ENCODE results near the gene CALML4. TPM values are rescaled to one million over a fixed set of nuclear protein-coding genes. Genes with fewer than 3 reads are reported as not detected.

Gene CALML4
- total and polyA plus RNA-seq, 2 donors (not counting 3 experiments of a cell fraction or from before 2014, with no cell fraction given) = 2.6 to 10.1 TPM

DNA sequence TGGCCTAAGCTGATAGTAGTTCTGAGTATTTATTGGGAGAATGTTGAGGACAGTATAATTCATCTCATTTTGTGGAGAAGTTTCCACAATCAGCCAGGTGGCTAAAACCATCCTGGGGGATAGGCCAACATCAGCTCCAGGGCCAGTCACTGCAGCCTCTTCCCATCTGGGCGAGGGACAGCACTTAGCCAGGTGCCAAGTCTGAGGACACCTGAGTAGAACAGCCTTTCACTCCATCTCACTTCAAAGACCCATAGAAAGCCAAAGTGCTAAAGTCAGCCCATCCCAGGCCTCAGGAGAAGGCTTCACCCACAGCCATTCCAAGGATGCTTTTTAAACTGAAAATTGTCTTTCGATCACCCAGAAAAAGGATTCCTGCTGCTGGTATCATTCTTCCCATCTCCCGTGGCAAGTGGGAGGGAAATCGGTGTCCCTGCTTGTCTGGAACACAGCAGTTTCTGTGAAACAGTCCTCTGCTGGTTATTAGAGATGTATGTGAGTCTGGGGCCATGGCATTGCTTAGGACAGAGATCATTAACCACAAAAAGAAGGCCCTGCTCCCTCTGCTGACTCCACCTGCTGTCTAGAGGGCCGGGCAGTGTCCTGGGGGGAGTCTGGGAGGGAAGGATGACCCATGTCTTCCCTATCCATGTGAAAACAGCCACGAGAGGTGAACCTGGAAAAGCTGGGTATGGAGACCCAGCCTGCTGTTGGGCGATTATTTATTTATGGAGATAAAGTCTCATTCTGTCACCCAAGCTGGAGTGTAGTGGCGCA, 9.6 kb downstream of the CALML4 start:
- no peak for FAIRE-seq
- no peak overlapping the region for H3K27ac ChIP-seq (ENCODE audit: insufficient read depth, low read depth, low read length)
- no TSS peak for BruUV-seq (replicated peaks)
- H4K20me1 ChIP-seq (replicated peaks; ENCODE audit: control insufficient read depth, extremely low read depth, insufficient read depth, low read length) = no peaks in the 10 kb centered on the region
- H3K9me1 ChIP-seq (replicated peaks; ENCODE audit: control insufficient read depth, extremely low read depth, insufficient read depth, low read length) = no peaks in the 10 kb centered on the region
- H3K9me3 ChIP-seq (replicated peaks; ENCODE audit: control insufficient read depth, insufficient read depth, low read length) = no peaks in the 10 kb centered on the region
- no peak overlapping the region for H2AFZ ChIP-seq (ENCODE audit: low read depth, low read length)
- no peak overlapping the region for H3K9ac ChIP-seq (replicated peaks; ENCODE audit: extremely low read depth, insufficient read depth, low read length)
- no peak overlapping the region for H3K4me2 ChIP-seq (ENCODE audit: insufficient read depth, low read length)
- POLR2A ChIA-PET = interaction anchor here (0.7 kb wide), 2 partner anchors 27 to 149 kb away, joined by 6 to 7 read pairs; no protein-coding TSS in a partner anchor
- no peaks in the 10 kb centered on the region for H3K27me3 ChIP-seq (ENCODE audit: control insufficient read depth in 2 of 2, insufficient read depth in 2 of 2, low read length in 2 of 2)
- H3K36me3 ChIP-seq (ENCODE audit: control insufficient read depth in 2 of 2, extremely low read depth in 1 of 2, insufficient read depth in 2 of 2, low read length in 2 of 2) = peaks cover 10 to 11% of the 10 kb centered on the region in 2 experiments
- no peak for TF ChIP-seq MYC (IDR thresholded peaks at IDR 0.05; ENCODE audit: low read depth, low read length)
- TF ChIP-seq, protein P1, sequence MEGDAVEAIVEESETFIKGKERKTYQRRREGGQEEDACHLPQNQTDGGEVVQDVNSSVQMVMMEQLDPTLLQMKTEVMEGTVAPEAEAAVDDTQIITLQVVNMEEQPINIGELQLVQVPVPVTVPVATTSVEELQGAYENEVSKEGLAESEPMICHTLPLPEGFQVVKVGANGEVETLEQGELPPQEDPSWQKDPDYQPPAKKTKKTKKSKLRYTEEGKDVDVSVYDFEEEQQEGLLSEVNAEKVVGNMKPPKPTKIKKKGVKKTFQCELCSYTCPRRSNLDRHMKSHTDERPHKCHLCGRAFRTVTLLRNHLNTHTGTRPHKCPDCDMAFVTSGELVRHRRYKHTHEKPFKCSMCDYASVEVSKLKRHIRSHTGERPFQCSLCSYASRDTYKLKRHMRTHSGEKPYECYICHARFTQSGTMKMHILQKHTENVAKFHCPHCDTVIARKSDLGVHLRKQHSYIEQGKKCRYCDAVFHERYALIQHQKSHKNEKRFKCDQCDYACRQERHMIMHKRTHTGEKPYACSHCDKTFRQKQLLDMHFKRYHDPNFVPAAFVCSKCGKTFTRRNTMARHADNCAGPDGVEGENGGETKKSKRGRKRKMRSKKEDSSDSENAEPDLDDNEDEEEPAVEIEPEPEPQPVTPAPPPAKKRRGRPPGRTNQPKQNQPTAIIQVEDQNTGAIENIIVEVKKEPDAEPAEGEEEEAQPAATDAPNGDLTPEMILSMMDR (IDR thresholded peaks at IDR 0.05; ENCODE audit: extremely low read depth in 1 of 2, insufficient read depth in 1 of 2, low read depth in 1 of 2, low read length in 2 of 2) = no peak
- no peak for TF ChIP-seq EZH2 (IDR thresholded peaks at IDR 0.05; ENCODE audit: borderline replicate concordance, low read depth, low read length, severe bottlenecking)
- TF ChIP-seq POLR2A (IDR thresholded peaks at IDR 0.05; ENCODE audit: low read depth, low read length) = no peak
- no peak for TF ChIP-seq POLR2AphosphoS5 (IDR thresholded peaks at IDR 0.05; ENCODE audit: insufficient read depth, low read depth, low read length)
- TF ChIP-seq, protein P2, sequence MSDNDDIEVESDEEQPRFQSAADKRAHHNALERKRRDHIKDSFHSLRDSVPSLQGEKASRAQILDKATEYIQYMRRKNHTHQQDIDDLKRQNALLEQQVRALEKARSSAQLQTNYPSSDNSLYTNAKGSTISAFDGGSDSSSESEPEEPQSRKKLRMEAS (IDR thresholded peaks at IDR 0.05; ENCODE audit: insufficient read depth, insufficient read length) = no peak
- no peak for TF ChIP-seq JUN (IDR thresholded peaks at IDR 0.05; ENCODE audit: borderline replicate concordance, insufficient read depth, insufficient read length, low read depth)
- TF ChIP-seq FOS (IDR thresholded peaks at IDR 0.05; ENCODE audit: borderline replicate concordance, insufficient read depth, low read length) = no peak
- TF ChIP-seq GATA2 (IDR thresholded peaks at IDR 0.05; ENCODE audit: insufficient read depth, insufficient read length, low read depth, low read length) = no peak
- DNase-seq (ENCODE audit: low read depth, low spot score) = no peak
- CTCF ChIA-PET = interaction anchor here (0.7 to 1.9 kb wide), 15 partner anchors 9 to 334 kb away, joined by 3 to 10 read pairs (median 4); partner anchors contain the start of gene CALML4
- no peak overlapping the region for H3K4me3 ChIP-seq (replicated peaks in 1 of 3; ENCODE audit: insufficient read depth in 1 of 3, low read depth in 1 of 3, low read length in 3 of 3)
- H3K79me2 ChIP-seq (ENCODE audit: control insufficient read depth, insufficient read depth, low read length) = no peaks in the 10 kb centered on the region
- H3K4me1 ChIP-seq (ENCODE audit: control insufficient read depth, extremely low read depth, insufficient read depth, low read length) = no peaks in the 10 kb centered on the region
- intact Hi-C loops (cut with micrococcal nuclease) = no loop called here
- dilution Hi-C loops (cut with MboI; ENCODE audit: extremely low pct_ligation_motif_present, low sequenced_read_pairs) = no loop called here

Data from endothelial cell of umbilical vein (primary cell).